Measurements from ENCODE around the gene TFR2. TPM values are rescaled to one million over a fixed set of nuclear protein-coding genes. Genes with fewer than 3 reads are reported as not detected.

Gene TFR2
- polyA plus RNA-seq, 1 experiment, result 0.49 TPM

DNA sequence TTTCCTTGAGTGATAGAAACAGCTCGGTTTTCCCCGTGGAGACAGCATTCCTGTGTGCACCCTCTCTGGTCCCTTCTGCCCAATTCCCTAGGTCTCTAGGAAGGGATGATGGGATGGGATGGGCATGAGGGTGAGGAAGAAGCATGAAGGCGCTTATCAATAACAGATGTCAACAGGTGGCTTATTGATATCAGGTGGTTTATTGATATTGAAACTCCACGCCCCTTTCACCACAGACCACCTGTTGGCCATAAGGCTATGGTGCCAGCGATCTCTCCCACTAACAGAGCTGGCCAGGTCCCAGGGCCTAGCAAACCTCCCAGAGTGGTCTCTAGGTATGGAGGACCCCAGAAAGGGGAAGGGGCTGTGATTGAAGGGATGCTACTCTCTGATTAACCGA lies 21.1 kb downstream of the TFR2 start:
- Histone ChIP-seq H3K36me3 (ENCODE audit: control insufficient read depth, insufficient read depth, low read length) (no peaks in the 10 kb centered on the region; the same call in 1 of the 2 replicates), H3K27me3 (ENCODE audit: control insufficient read depth, insufficient read depth, low read length) (no peaks in the 10 kb centered on the region), H3K4me3 (ENCODE audit: low read depth, low read length) (no peak overlapping the region)
- DNase-seq (ENCODE audit: low read depth), result no peak
- TF ChIP-seq, protein P1, sequence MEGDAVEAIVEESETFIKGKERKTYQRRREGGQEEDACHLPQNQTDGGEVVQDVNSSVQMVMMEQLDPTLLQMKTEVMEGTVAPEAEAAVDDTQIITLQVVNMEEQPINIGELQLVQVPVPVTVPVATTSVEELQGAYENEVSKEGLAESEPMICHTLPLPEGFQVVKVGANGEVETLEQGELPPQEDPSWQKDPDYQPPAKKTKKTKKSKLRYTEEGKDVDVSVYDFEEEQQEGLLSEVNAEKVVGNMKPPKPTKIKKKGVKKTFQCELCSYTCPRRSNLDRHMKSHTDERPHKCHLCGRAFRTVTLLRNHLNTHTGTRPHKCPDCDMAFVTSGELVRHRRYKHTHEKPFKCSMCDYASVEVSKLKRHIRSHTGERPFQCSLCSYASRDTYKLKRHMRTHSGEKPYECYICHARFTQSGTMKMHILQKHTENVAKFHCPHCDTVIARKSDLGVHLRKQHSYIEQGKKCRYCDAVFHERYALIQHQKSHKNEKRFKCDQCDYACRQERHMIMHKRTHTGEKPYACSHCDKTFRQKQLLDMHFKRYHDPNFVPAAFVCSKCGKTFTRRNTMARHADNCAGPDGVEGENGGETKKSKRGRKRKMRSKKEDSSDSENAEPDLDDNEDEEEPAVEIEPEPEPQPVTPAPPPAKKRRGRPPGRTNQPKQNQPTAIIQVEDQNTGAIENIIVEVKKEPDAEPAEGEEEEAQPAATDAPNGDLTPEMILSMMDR (IDR thresholded peaks at IDR 0.05; ENCODE audit: insufficient read depth, low read depth, low read length), result no peak
- CTCF ChIA-PET, result interaction anchor here (1.3 kb wide), 1 partner anchor 85 kb away, joined by 4 read pairs; no protein-coding TSS in a partner anchor
- POLR2A ChIA-PET, result no interaction called here

DNA sequence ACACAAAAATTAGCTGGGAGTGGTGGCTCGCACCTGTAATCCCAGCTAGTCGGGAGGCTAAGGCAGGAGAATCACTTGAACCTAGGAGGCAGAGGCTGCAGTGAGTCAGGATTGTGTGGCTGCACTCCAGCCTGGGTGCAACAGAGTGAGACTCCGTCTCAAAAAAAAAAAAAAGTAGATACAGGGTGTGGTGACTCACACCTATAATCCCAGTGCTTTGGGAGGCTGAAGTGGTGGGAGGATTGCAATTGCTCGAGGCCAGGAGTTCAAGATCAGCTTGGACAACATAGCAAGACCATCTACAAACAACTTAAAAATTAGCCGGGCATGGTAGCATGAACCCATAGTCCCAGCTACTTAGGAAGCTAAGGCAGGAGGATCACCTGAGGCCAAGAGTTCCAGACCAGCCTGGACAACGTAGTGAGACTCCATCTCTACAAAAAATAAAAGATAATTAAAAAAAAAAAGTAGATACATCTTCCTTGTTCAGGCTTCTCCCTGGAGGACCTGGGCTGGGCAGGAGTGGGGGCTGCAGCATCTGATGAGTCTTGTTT lies 27.0 kb downstream of the TFR2 start:
- ChIA-PET POLR2A (interaction anchor here (0.6 kb wide), 1 partner anchor 97 kb away, joined by 4 read pairs; no protein-coding TSS in a partner anchor), CTCF (interaction anchor here (1.7 to 2.9 kb wide), 3 partner anchors 10 to 91 kb away, joined by 6 to 16 read pairs (median 8); partner anchors contain the start of gene POP7)
- TF ChIP-seq, protein P1 (IDR thresholded peaks at IDR 0.05; ENCODE audit: insufficient read depth, low read depth, low read length), result no peak

DNA sequence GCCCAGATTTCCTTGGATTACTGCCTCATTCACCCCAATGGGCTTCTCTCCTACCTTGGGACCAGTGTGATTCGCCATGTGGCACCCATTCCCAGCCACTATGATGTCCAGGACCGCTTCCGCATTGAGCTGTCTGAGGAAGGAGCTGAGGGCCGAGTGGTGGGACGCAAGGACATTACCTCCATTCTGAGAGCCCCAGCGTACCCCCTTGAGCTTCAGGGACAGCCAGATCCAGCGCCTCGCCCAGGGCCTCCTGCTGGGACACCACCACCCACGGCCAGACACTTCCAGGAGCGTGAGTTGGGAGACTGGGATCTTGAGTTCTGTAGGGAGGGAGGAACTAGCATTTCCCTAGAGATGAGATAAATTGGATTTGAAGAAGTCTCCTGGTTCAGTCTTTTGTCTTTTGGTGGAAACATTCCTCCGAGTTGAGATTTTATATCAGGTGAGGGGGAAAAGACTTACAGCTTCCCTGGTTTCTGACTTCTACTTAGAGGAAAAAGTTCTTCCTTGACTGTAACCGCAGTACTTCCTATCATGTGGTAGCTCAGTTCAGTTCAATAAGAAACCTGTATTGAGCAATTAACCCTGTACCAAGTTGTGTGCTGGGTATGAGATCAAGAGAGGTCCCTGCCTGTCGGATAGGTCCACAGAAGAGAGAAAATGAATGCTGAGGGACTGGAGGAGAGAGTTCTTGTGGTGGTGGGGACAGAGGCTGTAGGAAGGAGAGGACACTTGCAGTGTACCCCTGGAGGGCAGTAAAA lies 27.8 kb downstream of the TFR2 start:
- no peak for DNase-seq (ENCODE audit: low read depth)
- ChIA-PET CTCF (interaction anchor here (1.7 to 2.9 kb wide), 4 partner anchors 10 to 144 kb away, joined by 6 to 16 read pairs (median 8); partner anchors contain the start of gene POP7), POLR2A (interaction anchor here (0.6 kb wide), 1 partner anchor 98 kb away, joined by 4 read pairs; no protein-coding TSS in a partner anchor)
- H3K27me3 ChIP-seq (ENCODE audit: control insufficient read depth, insufficient read depth, low read length), result no peaks in the 10 kb centered on the region
- H3K36me3 ChIP-seq (ENCODE audit: control insufficient read depth, insufficient read depth, low read length), result no peaks in the 10 kb centered on the region; the same call in 1 of the 2 replicates
- peak overlapping the region; percentile 83 for H3K4me3 ChIP-seq (ENCODE audit: low read depth, low read length)
- TF ChIP-seq, protein P1 (IDR thresholded peaks at IDR 0.05; ENCODE audit: insufficient read depth, low read depth, low read length), result no peak

More for the DNA sequence above, 27.0 kb downstream of the TFR2 start:
- no peaks in the 10 kb centered on the region for H3K27me3 ChIP-seq (ENCODE audit: control insufficient read depth, insufficient read depth, low read length)
- H3K4me3 ChIP-seq (ENCODE audit: low read depth, low read length), result no peak overlapping the region
- H3K36me3 ChIP-seq (ENCODE audit: control insufficient read depth, insufficient read depth, low read length), result no peaks in the 10 kb centered on the region; the same call in 1 of the 2 replicates
- DNase-seq (ENCODE audit: low read depth), result no peak

DNA sequence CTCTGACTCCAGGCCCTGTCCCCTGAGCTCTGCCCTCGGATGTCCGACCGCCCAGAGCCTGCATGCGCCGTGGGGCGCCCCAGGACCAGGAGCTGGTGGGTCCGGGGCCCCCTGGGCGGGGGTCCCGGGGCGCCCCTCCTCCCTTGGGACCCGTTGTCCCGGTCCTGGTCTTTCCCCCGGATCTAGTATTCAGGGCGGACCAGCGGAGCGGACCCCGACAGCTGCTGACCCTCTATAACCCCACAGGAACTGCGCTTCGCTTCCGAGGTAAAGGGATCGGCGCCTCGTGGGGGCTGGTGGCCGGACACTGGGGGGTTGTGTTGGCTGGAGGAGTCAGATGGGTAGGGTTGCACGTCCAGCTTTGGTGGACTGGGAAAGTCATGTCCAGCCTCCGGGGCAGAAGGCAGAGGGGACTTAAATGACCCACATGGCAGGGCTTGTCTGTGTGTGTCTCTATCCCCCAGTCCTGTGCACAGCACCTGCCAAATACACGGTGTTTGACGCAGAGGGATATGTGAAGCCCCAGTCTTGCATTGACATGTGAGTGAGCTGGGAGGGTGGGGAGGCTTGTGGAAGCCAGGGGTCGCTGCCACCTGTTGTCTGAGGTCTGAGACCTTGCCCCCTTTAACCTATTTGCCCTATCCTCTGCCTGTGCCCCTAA lies 28.5 kb downstream of the TFR2 start:
- ChIA-PET POLR2A (interaction anchor here (0.7 to 1.3 kb wide), 5 partner anchors 10 to 277 kb away, joined by 3 to 9 read pairs (median 4); partner anchors contain the start of gene UFSP1), CTCF (interaction anchor here (0.6 to 2.9 kb wide), 12 partner anchors 11 to 239 kb away, joined by 3 to 16 read pairs (median 4); partner anchors contain the start of genes PCOLCE, POP7 and SLC12A9)
- DNase-seq (ENCODE audit: low read depth), result no peak
- TF ChIP-seq, protein P1 (IDR thresholded peaks at IDR 0.05; ENCODE audit: insufficient read depth, low read depth, low read length), result peak; percentile 33; the same call in 1 of the 2 replicates
- Histone ChIP-seq H3K4me3 (ENCODE audit: low read depth, low read length) (peak overlapping the region; percentile 83), H3K36me3 (ENCODE audit: control insufficient read depth, insufficient read depth, low read length) (peaks cover 2% of the 10 kb centered on the region), H3K27me3 (ENCODE audit: control insufficient read depth, insufficient read depth, low read length) (no peaks in the 10 kb centered on the region)

Measured in BJ (cell line).